GM18870 (cell line): ENCODE measurements around the gene ZNF280A.
"Not testable (repeated sequence)": the region's sequence is repeated elsewhere in the genome, so short reads cannot be mapped to it uniquely, and the experiment has no call there.

Source experiments
- ATAC-seq: cut with Tn5 transposase; IDR thresholded peaks from one replicate; pipeline ENCODE4 v1.9.1; 2021; ENCODE audit warnings: moderate library complexity; ENCODE audit not compliant: unreplicated experiment

ZNF280A gene

GRCh38 chr22:22545084-22545483 is 25.0 kb upstream of the ZNF280A start:
- ATAC-seq = no peak

- no peak for ATAC-seq
Observed at GRCh38 chr22:22538226-22538989, 18.3 kb upstream of the ZNF280A start.

DNA sequence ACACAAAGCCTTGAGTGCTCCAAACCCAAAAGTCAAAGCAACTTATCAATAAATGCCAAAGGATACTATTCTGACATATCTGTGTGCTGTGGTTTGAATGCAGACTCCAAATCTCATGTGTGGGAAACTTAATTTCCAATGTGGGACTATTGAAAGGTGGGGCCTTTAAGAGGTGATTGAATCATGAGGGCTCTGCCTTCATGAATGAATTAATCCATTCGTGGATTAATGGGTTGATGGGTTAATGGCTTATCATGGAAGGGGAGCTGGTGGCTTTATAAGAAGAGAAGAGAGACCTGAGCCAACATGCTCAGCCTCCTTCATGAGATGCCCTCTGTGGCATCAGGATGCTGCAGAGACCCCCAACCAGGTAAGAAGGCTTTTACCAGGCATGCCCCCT is 16.8 kb upstream of the ZNF280A start:
- ATAC-seq = no peak

- no peak for ATAC-seq
Observed at GRCh38 chr22:22536515-22536914, 16.4 kb upstream of the ZNF280A start.

GRCh38 chr22:22535662-22536061 is 15.6 kb upstream of the ZNF280A start:
- ATAC-seq = no peak

GRCh38 chr22:22534604-22535415 is 14.7 kb upstream of the ZNF280A start:
- no peak for ATAC-seq

DNA sequence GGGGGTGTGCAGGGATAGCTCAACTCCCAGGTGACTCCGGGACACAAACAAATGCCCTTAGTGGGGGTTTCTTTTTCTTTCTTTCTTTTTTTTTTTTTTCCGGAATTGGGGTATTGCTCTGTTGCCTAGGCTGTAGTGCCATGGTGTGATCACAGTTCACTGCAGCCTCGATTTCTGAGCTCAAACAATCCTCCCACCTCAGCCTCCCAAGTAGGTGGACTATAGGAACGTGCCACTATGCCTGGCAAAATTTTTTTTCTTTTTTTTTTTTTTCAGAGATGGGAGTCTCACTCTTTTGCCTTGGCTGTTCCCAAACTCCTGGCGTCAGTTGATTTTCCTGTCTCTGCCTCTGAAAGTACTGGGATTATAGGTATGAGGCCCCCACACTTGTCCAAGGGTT is 13.8 kb upstream of the ZNF280A start:
- ATAC-seq = no peak

DNA sequence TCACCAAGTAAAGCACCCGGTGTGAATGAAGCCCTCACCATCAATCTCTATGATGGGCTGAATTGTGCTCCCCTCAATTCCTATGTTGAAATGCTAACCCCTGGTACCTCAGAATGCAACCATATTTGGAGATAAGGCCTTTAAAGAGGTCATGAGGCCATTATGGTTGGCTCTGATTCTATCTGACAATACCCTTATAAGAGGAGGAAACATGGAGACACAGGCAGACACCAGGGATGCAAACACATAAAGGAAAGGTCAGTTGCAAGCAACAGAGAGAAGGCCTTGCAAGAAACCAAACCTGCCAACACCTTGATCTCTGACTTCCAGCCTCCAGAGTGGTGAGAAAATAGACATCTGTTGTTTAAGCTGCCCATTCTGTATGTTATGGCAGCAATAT is 13.3 kb upstream of the ZNF280A start:
- ATAC-seq = no peak

GRCh38 chr22:22532547-22533071 is 12.5 kb upstream of the ZNF280A start:
- not testable (repeated sequence) for ATAC-seq

GRCh38 chr22:22531770-22532546 is 11.9 kb upstream of the ZNF280A start:
- no peak for ATAC-seq

DNA sequence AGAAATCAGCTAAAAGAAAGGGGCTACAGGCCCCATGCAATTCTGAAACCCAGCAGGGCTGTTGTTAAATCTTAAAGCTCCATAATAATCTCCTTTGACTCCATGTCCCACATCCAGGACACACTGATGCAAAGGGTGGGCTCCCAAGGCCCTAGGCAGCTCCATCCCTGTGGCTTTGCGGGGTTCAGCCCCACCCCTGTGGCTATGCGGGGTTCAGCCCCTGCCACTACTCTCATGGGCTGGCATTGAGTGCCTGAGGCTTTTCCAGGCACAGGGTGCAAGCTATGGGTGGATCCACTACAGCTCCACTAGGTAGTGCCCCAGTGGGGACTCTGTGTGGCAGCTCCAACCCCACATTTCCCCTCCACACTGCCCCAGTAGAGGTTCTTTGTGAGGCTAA is 8.7 kb upstream of the ZNF280A start:
- ATAC-seq = no peak

- ATAC-seq = no peak
Observed at GRCh38 chr22:22527312-22527711, 7.2 kb upstream of the ZNF280A start.

- ATAC-seq = no peak
Observed at GRCh38 chr22:22526125-22526912, 6.2 kb upstream of the ZNF280A start.

GRCh38 chr22:22523494-22523893 is 3.4 kb upstream of the ZNF280A start:
- ATAC-seq = no peak

- no peak for ATAC-seq
Observed at GRCh38 chr22:22521631-22522030, 1.6 kb upstream of the ZNF280A start.

- ATAC-seq = no peak
Observed at GRCh38 chr22:22520667-22521602, 865 bp upstream of the ZNF280A start.

GRCh38 chr22:22519591-22519990 is 479 bp downstream of the ZNF280A start:
- no peak for ATAC-seq

DNA sequence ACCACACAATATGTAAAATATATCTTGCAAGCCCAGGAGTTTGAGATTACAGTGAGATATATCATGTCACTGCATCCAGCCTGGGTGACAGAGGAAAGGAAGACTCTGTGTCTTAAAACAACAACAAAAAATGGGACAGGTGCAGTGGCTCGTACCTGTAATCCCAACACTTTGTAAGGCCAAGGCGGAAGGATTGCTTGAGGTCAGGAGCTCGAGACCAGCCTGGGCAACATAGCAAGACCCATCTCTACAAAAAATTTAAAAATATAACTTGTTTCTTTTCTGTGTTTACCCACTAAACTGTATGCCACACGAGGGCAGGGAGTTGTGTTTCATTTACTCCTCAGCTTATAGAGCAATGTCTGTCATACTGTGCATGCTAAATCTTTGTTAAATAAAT is 3.1 kb downstream of the ZNF280A start:
- no peak for ATAC-seq

- no peak for ATAC-seq
Observed at GRCh38 chr22:22515890-22516289, 4.2 kb downstream of the ZNF280A start.
